ENCODE results near the gene MAT2B.

DNA sequence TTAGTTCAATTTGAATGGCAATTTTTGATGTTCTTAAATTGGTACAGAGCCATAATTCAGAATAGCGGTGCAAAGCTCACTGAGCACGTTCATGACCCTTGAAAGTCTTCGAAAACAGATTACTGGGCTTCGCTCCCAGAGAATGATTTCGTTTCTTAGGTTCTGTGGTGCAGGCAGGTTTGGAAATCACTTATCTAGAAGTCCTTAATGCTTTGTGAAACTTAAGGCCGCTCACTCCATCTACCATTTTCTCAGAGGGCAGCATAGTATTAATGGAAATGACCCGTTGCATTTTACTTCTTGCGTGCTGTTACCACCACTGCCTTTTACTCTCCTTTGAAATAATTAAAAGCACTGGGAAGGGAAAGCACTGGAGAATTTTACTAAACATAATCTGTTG, 2.9 kb upstream of the MAT2B start:
- TF ChIP-seq POLR2AphosphoS5 (IDR thresholded peaks at IDR 0.05; ENCODE audit: low read depth, low read length) = no peak
- no peak for TF ChIP-seq TAF1 (IDR thresholded peaks at IDR 0.05; ENCODE audit: borderline replicate concordance, insufficient read depth, low read length)

Measured in PFSK-1 (cell line).